OCI-LY7 (cell line): ENCODE data around the gene GLE1. TPM values are rescaled to one million over a fixed set of nuclear protein-coding genes. Genes with fewer than 3 reads are reported as not detected.

Experiments used
- BruUV-seq: library from RNA; stranded (reverse); fragments of 400-500 nt; replicated peaks from 2 replicates; lab custom pipeline; 2021; lab: Mats Ljungman, UMichigan
- CTCF ChIA-PET: fragments of 300-600 bp; sonication (Branson Sonifier 250); formaldehyde crosslinking; loops from one replicate; lab custom pipeline; 2022; ENCODE audit warnings: antibody characterized with exemption; ENCODE audit not compliant: unreplicated experiment; lab: Charles Lee
- POLR2A ChIA-PET: fragments of 300-600 bp; sonication (Branson Sonifier 250); formaldehyde crosslinking; loops from one replicate; lab custom pipeline; 2022; ENCODE audit warnings: antibody characterized with exemption; lab: Charles Lee
- DNase-seq: peaks from one replicate; pipeline ENCODE4 v3.0.0-alpha.2; 2015; ENCODE audit warnings: low spot score
- H2AFZ ChIP-seq: fragments of 200-600 bp; sonication (generic), shearing (Covaris generic); 2 replicates; pipeline ENCODE4 v1.6.1; 2014; ENCODE audit warnings: mild to moderate bottlenecking, antibody characterized with exemption, low read length, moderate library complexity
- H3K27ac ChIP-seq: fragments of 200-600 bp; sonication (generic); 2 replicates; pipeline ENCODE4 v1.5.1; 2014; ENCODE audit warnings: mixed run types, low read depth, mild to moderate bottlenecking, moderate library complexity, low read length, inconsistent platforms; ENCODE audit not compliant: poor library complexity, severe bottlenecking
- H3K36me3 ChIP-seq: fragments of 200-600 bp; sonication (generic); 2 replicates; pipeline ENCODE4 v1.6.1; 2014; ENCODE audit warnings: mild to moderate bottlenecking, antibody characterized with exemption, low read length, moderate library complexity, mixed read lengths; ENCODE audit not compliant: insufficient read depth
- H3K4me1 ChIP-seq: fragments of 200-600 bp; sonication (generic); 2 replicates; pipeline ENCODE4 v1.5.1; 2014; ENCODE audit warnings: mild to moderate bottlenecking, low read length; ENCODE audit not compliant: insufficient read depth, poor library complexity, severe bottlenecking
- H3K4me2 ChIP-seq: fragments of 200-600 bp; sonication (generic); 2 replicates; pipeline ENCODE4 v1.6.1; 2014; ENCODE audit warnings: mild to moderate bottlenecking, low read length
- H3K4me3 ChIP-seq: fragments of 200-600 bp; sonication (generic); 2 replicates; pipeline ENCODE4 v1.5.1; 2014; ENCODE audit warnings: mild to moderate bottlenecking, low read depth, low read length; ENCODE audit not compliant: poor library complexity, severe bottlenecking
- H3K79me2 ChIP-seq: fragments of 200-600 bp; sonication (generic); 2 replicates; pipeline ENCODE4 v1.6.1; 2016; ENCODE audit warnings: low read depth, mild to moderate bottlenecking, low read length, moderate library complexity, mixed read lengths; ENCODE audit not compliant: insufficient read depth
- H3K9me2 ChIP-seq: fragments of 200-600 bp; sonication (generic); 2 replicates; pipeline ENCODE4 v1.6.1; 2016; ENCODE audit warnings: mild to moderate bottlenecking, low read length, mixed read lengths; ENCODE audit not compliant: insufficient read depth
- H3K9me3 ChIP-seq: fragments of 200-600 bp; sonication (generic); 2 replicates; pipeline ENCODE4 v1.6.1; 2014; ENCODE audit warnings: mild to moderate bottlenecking, mixed run types, low read length, mixed read lengths
- H4K20me1 ChIP-seq: fragments of 200-600 bp; sonication (generic); 2 replicates; pipeline ENCODE4 v1.6.1; 2014; ENCODE audit warnings: mild to moderate bottlenecking, antibody characterized with exemption, low read length, moderate library complexity, mixed read lengths; ENCODE audit not compliant: insufficient read depth
- CTCF ChIP-seq: fragments of 200-600 bp; sonication (generic); conservative IDR thresholded peaks from 2 replicates; pipeline ENCODE4 v1.5.1; 2014; ENCODE audit warnings: mild to moderate bottlenecking, antibody characterized with exemption, low read length, moderate library complexity, mixed read lengths
- EZH2phosphoT487 ChIP-seq: fragments of 200-600 bp; sonication (generic); IDR thresholded peaks from 2 replicates; pipeline ENCODE4 v1.6.1; 2018; ENCODE audit warnings: low read depth, borderline replicate concordance, mild to moderate bottlenecking, mixed run types, antibody characterized with exemption, low read length, moderate library complexity, mixed read lengths
- intact Hi-C: fragments of 100-400 bp; cut with micrococcal nuclease; formaldehyde crosslinking; loops from one replicate; pipeline ENCODE4 v1.10.0; 2022; ENCODE audit not compliant: unreplicated experiment
- total RNA-seq, 2 experiments: library from RNA; depleted of rRNA in 1 of 2; stranded (reverse); fragments of >200 nt in 1 of 2; shearing (Covaris generic) in 1 of 2; gene quantifications; 2 replicates each; pipeline ENCODE4 v1.2.3, GENCODE V29; 2014 to 2022

GLE1 gene
- total RNA-seq, 2 experiments from 2014 or later = 30.8 to 45.2 TPM

DNA sequence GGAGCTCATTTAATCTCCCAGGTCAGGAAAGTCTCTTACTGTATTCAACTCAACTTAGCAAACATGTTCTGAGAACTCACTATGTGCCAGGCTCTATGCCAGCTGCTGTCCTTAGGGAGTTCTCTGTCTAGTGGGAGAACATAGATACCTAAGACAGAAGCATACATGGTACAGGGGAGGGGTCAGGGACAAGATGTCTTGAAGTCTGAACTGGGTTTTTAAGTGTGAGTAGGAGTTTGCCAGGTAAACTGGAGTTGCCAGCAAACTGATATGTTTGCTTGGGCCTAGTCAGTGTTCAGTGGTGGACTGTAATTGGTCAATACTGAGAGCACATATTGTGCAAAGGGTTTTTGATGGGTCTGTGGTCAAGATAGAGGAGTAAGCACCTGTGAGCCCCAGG lies 18.3 kb upstream of the GLE1 start:
- no TSS peak for BruUV-seq
- ChIA-PET POLR2A (interaction anchor here (0.5 kb wide), 1 partner anchor 14 kb away, joined by 3 read pairs; no protein-coding TSS in a partner anchor), CTCF (interaction anchor here (0.5 kb wide), 1 partner anchor 11 kb away, joined by 3 read pairs; no protein-coding TSS in a partner anchor)
- Histone ChIP-seq H3K36me3 (peaks cover 89% of the 10 kb centered on the region), H3K4me2 (no peak overlapping the region), H3K79me2 (no peaks in the 10 kb centered on the region), H3K27ac (no peak overlapping the region), H3K9me3 (no peaks in the 10 kb centered on the region), H2AFZ (no peak overlapping the region), H3K9me2 (no peaks in the 10 kb centered on the region), H3K4me1 (no peaks in the 10 kb centered on the region), H4K20me1 (no peaks in the 10 kb centered on the region), H3K4me3 (no peak overlapping the region)
- no peak for TF ChIP-seq EZH2phosphoT487
- no peak for TF ChIP-seq CTCF
- DNase-seq = no peak
- intact Hi-C loops = no loop called here

DNA sequence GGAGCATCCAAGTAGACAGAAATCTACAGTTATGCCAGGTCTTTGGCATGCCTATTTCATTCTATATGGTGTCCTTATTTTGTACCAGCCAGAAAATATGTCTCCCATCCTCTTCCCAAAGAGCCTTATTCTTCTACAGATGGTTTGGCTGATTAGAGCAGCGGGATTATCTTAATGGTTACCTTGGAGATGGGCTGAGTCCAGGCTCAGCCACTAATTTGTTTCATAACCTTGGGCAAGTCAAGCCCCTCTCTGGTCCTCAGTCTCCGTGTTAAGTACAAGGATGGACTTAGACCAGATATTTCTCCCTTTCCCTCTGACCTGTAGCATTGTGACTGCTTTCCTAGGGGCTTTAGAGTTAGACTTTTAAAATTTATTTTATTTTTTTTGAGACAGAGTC lies 11.1 kb upstream of the GLE1 start:
- no peak overlapping the region for H3K4me3 ChIP-seq
- no TSS peak for BruUV-seq
- no peak for TF ChIP-seq EZH2phosphoT487
- TF ChIP-seq CTCF = no peak
- H2AFZ ChIP-seq = no peak overlapping the region
- POLR2A ChIA-PET = no interaction called here
- CTCF ChIA-PET = no interaction called here
- no peaks in the 10 kb centered on the region for H3K9me3 ChIP-seq
- H3K4me1 ChIP-seq = no peaks in the 10 kb centered on the region
- intact Hi-C loops = no loop called here
- no peaks in the 10 kb centered on the region for H4K20me1 ChIP-seq
- no peak overlapping the region for H3K4me2 ChIP-seq
- no peaks in the 10 kb centered on the region for H3K79me2 ChIP-seq
- no peaks in the 10 kb centered on the region for H3K9me2 ChIP-seq
- H3K27ac ChIP-seq = no peak overlapping the region
- no peak for DNase-seq
- peaks cover 86% of the 10 kb centered on the region for H3K36me3 ChIP-seq

- no peak for DNase-seq
- Histone ChIP-seq H3K36me3 (peaks cover 88% of the 10 kb centered on the region), H3K4me2 (no peak overlapping the region)
Measured at GRCh38 chr9:128494108-128494745, 10.3 kb upstream of the GLE1 start.

More at GRCh38 chr9:128494108-128494745, 10.3 kb upstream of the GLE1 start:
- H3K4me3 ChIP-seq = no peak overlapping the region
- BruUV-seq = no TSS peak
- no peaks in the 10 kb centered on the region for H3K9me2 ChIP-seq
- CTCF ChIA-PET = no interaction called here
- no peaks in the 10 kb centered on the region for H3K79me2 ChIP-seq
- no peaks in the 10 kb centered on the region for H3K4me1 ChIP-seq
- TF ChIP-seq EZH2phosphoT487 (no peak), CTCF (no peak)
- intact Hi-C loops = no loop called here
- H3K27ac ChIP-seq = no peak overlapping the region
- POLR2A ChIA-PET = interaction anchor here (0.7 kb wide), 1 partner anchor 71 kb away, joined by 3 read pairs; no protein-coding TSS in a partner anchor
- H3K9me3 ChIP-seq = no peaks in the 10 kb centered on the region
- no peaks in the 10 kb centered on the region for H4K20me1 ChIP-seq
- no peak overlapping the region for H2AFZ ChIP-seq
